ENCODE measurements around the gene SCGB2B2. TPM values are rescaled to one million over a fixed set of nuclear protein-coding genes. Genes with fewer than 3 reads are reported as not detected.

The SCGB2B2 gene
- total RNA-seq, 1 experiment from 2014 or later: 1.00 TPM

DNA sequence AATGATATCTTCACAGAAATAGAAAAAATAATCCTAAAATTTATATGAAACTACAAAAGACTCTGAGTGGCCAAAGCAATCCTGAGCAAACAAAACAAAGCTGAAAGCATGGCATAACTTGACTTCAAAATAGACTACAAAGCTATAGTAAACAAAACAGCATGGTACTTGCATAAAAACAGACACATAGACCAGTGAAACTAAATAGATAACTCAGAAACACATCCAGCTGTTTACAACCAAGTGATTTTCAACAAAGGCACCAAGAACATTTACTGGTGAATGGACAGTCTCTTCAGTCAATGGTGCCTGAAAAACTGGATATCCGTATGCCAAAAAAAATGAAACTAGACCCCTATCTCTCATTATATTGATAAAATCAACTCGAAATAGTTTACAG, 25.2 kb downstream of the SCGB2B2 start:
- no peaks in the 10 kb centered on the region for H3K4me1 ChIP-seq
- intact Hi-C loops (cut with micrococcal nuclease; ENCODE audit: unreplicated experiment): no loop called here
- no peaks in the 10 kb centered on the region for H3K36me3 ChIP-seq (ENCODE audit: control insufficient read depth, insufficient read depth, low read length)
- peaks cover 18% of the 10 kb centered on the region for H3K9me3 Mint-ChIP-seq (ENCODE audit: unreplicated experiment)
- H3K27ac Mint-ChIP-seq (ENCODE audit: unreplicated experiment): no peak overlapping the region
- no TSS peak for BruUV-seq (replicated peaks)
- H3K27me3 ChIP-seq (replicated peaks; ENCODE audit: control insufficient read depth, insufficient read depth, low read length): no peaks in the 10 kb centered on the region; the same call in 1 of the 2 replicates
- peaks cover 5% of the 10 kb centered on the region for H3K36me3 Mint-ChIP-seq (ENCODE audit: insufficient read depth, unreplicated experiment)
- H3K4me3 ChIP-seq (ENCODE audit: low read depth, low read length): no peak overlapping the region
- no peak for DNase-seq
- H3K27me3 Mint-ChIP-seq (ENCODE audit: insufficient read depth, unreplicated experiment): peaks cover 10% of the 10 kb centered on the region
- peaks cover 7% of the 10 kb centered on the region for H3K4me1 Mint-ChIP-seq (ENCODE audit: low read depth, unreplicated experiment)
- ChIA-PET CTCF (no interaction called here), POLR2A (no interaction called here)
- peaks cover 9% of the 10 kb centered on the region; the same call in 1 of the 2 replicates for H3K9me3 ChIP-seq
- TF ChIP-seq, protein P1, sequence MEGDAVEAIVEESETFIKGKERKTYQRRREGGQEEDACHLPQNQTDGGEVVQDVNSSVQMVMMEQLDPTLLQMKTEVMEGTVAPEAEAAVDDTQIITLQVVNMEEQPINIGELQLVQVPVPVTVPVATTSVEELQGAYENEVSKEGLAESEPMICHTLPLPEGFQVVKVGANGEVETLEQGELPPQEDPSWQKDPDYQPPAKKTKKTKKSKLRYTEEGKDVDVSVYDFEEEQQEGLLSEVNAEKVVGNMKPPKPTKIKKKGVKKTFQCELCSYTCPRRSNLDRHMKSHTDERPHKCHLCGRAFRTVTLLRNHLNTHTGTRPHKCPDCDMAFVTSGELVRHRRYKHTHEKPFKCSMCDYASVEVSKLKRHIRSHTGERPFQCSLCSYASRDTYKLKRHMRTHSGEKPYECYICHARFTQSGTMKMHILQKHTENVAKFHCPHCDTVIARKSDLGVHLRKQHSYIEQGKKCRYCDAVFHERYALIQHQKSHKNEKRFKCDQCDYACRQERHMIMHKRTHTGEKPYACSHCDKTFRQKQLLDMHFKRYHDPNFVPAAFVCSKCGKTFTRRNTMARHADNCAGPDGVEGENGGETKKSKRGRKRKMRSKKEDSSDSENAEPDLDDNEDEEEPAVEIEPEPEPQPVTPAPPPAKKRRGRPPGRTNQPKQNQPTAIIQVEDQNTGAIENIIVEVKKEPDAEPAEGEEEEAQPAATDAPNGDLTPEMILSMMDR (IDR thresholded peaks at IDR 0.05; ENCODE audit: insufficient read depth in 1 of 2, low read depth in 1 of 2, low read length in 1 of 2, severe bottlenecking in 1 of 2, unreplicated experiment in 1 of 2): no peak
- H3K4me3 Mint-ChIP-seq (ENCODE audit: unreplicated experiment): no peak overlapping the region

DNA sequence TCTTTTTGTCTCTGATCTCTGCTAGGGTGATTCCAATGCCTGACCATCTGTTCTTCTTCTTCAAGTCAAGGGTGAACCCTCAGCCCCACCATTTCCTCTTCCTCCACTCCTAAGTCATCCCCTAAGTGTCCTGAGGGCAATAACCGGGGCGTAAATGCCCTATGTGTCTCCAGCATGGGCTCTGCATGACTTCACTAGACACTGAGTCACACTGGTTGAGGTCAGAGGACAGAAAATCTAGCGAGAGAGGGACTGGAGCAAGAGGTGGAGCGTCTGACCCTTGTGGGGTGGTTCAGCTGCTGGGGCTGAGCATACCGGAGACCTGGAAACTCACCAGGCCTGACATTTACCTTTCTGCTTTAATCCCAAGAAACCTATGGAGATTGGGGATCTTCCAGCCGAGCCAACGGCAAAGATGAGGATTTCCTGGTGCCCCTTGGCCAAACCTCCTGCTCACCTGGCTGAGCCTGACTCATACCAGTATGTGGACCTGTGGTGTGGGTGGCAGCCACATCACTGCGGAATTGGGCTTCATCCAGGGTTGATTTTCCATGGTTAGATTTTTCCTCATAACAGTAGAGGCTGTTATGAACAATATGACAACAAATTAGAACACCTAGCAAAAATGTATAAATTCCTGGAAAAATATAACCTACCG, 26.9 kb downstream of the SCGB2B2 start:
- peaks cover 6% of the 10 kb centered on the region for H3K27me3 Mint-ChIP-seq (ENCODE audit: insufficient read depth, unreplicated experiment)
- CTCF ChIA-PET: no interaction called here
- H3K27ac Mint-ChIP-seq (ENCODE audit: unreplicated experiment): no peak overlapping the region
- H3K9me3 Mint-ChIP-seq (ENCODE audit: unreplicated experiment): peaks cover 18% of the 10 kb centered on the region
- no peaks in the 10 kb centered on the region for H3K36me3 ChIP-seq (ENCODE audit: control insufficient read depth, insufficient read depth, low read length)
- TF ChIP-seq, protein P1 (IDR thresholded peaks at IDR 0.05; ENCODE audit: insufficient read depth in 1 of 2, low read depth in 1 of 2, low read length in 1 of 2, severe bottlenecking in 1 of 2, unreplicated experiment in 1 of 2): no peak
- peaks cover 5% of the 10 kb centered on the region for H3K36me3 Mint-ChIP-seq (ENCODE audit: insufficient read depth, unreplicated experiment)
- no peaks in the 10 kb centered on the region for H3K4me1 ChIP-seq
- H3K9me3 ChIP-seq: peaks cover 9% of the 10 kb centered on the region; the same call in 1 of the 2 replicates
- POLR2A ChIA-PET: no interaction called here
- no peaks in the 10 kb centered on the region for H3K27me3 ChIP-seq (replicated peaks; ENCODE audit: control insufficient read depth, insufficient read depth, low read length)
- H3K4me3 ChIP-seq (ENCODE audit: low read depth, low read length): no peak overlapping the region
- no TSS peak for BruUV-seq (replicated peaks)
- H3K4me3 Mint-ChIP-seq (ENCODE audit: unreplicated experiment): no peak overlapping the region
- intact Hi-C loops (cut with micrococcal nuclease; ENCODE audit: unreplicated experiment): no loop called here
- no peak for DNase-seq
- no peaks in the 10 kb centered on the region for H3K4me1 Mint-ChIP-seq (ENCODE audit: low read depth, unreplicated experiment)

DNA sequence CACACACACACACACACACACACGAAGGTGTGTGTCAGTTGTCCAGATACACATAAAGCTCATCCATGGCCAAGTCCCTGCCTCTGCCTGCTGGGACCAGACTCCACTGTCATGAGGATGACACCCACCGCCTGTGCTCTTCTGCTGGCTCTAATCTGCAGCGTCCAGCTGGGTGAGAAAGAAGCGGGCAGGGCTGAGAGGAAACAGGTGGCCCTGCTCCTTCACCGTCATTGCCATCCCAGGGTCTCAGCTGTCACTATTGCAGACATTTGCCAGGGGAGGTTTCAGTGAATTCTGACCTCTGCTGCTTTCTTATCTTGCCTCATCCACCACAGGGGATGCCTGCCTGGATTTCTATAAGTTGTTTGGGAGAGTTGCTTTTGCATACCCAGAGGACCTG, 31.4 kb downstream of the SCGB2B2 start:
- Histone ChIP-seq H3K27me3 (replicated peaks; ENCODE audit: control insufficient read depth, insufficient read depth, low read length) (no peaks in the 10 kb centered on the region), H3K36me3 (ENCODE audit: control insufficient read depth, insufficient read depth, low read length) (no peaks in the 10 kb centered on the region), H3K4me3 (ENCODE audit: low read depth, low read length) (no peak overlapping the region), H3K4me1 (no peaks in the 10 kb centered on the region), H3K9me3 (no peaks in the 10 kb centered on the region)
- Mint-ChIP-seq H3K4me3 (ENCODE audit: unreplicated experiment) (no peak overlapping the region), H3K27ac (ENCODE audit: unreplicated experiment) (no peak overlapping the region), H3K9me3 (ENCODE audit: unreplicated experiment) (no peaks in the 10 kb centered on the region), H3K36me3 (ENCODE audit: insufficient read depth, unreplicated experiment) (peaks cover 5% of the 10 kb centered on the region), H3K27me3 (ENCODE audit: insufficient read depth, unreplicated experiment) (peaks cover 8% of the 10 kb centered on the region), H3K4me1 (ENCODE audit: low read depth, unreplicated experiment) (no peaks in the 10 kb centered on the region)
- intact Hi-C loops (cut with micrococcal nuclease; ENCODE audit: unreplicated experiment): no loop called here
- CTCF ChIA-PET: interaction anchor here (0.7 kb wide), 1 partner anchor 849 kb away, joined by 4 read pairs; the partner anchor contains the start of gene KCTD15
- TF ChIP-seq, protein P1 (IDR thresholded peaks at IDR 0.05; ENCODE audit: insufficient read depth in 1 of 2, low read depth in 1 of 2, low read length in 1 of 2, severe bottlenecking in 1 of 2, unreplicated experiment in 1 of 2): no peak
- no peak for DNase-seq
- BruUV-seq (replicated peaks): no TSS peak
- POLR2A ChIA-PET: no interaction called here
